ENCODE measurements around the gene GAB1. TPM values are rescaled to one million over a fixed set of nuclear protein-coding genes. Genes with fewer than 3 reads are reported as not detected.

The GAB1 gene
- total RNA-seq, 1 experiment from 2014 or later, result 29.4 TPM

DNA sequence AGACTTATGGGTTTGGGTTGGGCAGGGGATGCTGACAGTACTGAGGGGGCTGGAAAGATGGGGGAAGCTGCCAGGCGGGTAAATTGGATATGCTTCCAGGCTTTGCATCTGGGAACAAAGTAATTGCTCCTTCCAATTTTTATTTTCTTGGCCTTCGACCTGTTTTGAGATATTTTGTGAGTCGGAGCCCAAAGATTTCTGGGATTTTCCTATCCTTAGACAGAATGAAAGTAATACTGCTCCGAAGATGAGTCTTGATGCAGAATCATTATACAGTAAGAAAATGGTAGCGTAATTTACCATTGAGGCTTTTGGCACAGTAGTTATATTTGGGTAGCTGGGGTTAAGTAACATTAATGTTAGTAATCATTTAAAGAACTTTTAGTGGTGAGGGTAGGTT, 178.2 kb downstream of the GAB1 start:
- Histone ChIP-seq H3K27ac (no peak overlapping the region), H2AFZ (no peak overlapping the region), H3K4me1 (replicated peaks; ENCODE audit: insufficient read depth) (peaks cover 13% of the 10 kb centered on the region), H3K9me2 (ENCODE audit: insufficient read depth) (no peaks in the 10 kb centered on the region), H3K79me2 (ENCODE audit: low read depth) (peaks cover 55% of the 10 kb centered on the region), H3F3A (ENCODE audit: insufficient read depth, low read depth) (peaks cover 5% of the 10 kb centered on the region; the same call in 1 of the 2 replicates), H3K4me2 (peak overlapping the region; percentile 73), H3K36me3 (ENCODE audit: low read depth) (peaks cover 9% of the 10 kb centered on the region; the same call in 1 of the 2 replicates), H3K4me3 (peak overlapping the region; percentile 93), H3K9me3 (ENCODE audit: insufficient read depth, low read depth) (no peaks in the 10 kb centered on the region), H3K27me3 (ENCODE audit: insufficient read depth, low read depth) (no peaks in the 10 kb centered on the region), H4K20me1 (ENCODE audit: insufficient read depth) (peaks cover 28% of the 10 kb centered on the region)
- BruUV-seq (replicated peaks), result no TSS peak
- intact Hi-C loops (cut with micrococcal nuclease; ENCODE audit: unreplicated experiment), result no loop called here
- TF ChIP-seq, protein P1, sequence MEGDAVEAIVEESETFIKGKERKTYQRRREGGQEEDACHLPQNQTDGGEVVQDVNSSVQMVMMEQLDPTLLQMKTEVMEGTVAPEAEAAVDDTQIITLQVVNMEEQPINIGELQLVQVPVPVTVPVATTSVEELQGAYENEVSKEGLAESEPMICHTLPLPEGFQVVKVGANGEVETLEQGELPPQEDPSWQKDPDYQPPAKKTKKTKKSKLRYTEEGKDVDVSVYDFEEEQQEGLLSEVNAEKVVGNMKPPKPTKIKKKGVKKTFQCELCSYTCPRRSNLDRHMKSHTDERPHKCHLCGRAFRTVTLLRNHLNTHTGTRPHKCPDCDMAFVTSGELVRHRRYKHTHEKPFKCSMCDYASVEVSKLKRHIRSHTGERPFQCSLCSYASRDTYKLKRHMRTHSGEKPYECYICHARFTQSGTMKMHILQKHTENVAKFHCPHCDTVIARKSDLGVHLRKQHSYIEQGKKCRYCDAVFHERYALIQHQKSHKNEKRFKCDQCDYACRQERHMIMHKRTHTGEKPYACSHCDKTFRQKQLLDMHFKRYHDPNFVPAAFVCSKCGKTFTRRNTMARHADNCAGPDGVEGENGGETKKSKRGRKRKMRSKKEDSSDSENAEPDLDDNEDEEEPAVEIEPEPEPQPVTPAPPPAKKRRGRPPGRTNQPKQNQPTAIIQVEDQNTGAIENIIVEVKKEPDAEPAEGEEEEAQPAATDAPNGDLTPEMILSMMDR (conservative IDR thresholded peaks at IDR 0.05), result no peak
- no peak for TF ChIP-seq EZH2 (IDR thresholded peaks at IDR 0.05; ENCODE audit: low read depth)
- ChIA-PET POLR2A (ENCODE audit: unreplicated experiment) (no interaction called here), CTCF (no interaction called here)
- no peak for DNase-seq

DNA sequence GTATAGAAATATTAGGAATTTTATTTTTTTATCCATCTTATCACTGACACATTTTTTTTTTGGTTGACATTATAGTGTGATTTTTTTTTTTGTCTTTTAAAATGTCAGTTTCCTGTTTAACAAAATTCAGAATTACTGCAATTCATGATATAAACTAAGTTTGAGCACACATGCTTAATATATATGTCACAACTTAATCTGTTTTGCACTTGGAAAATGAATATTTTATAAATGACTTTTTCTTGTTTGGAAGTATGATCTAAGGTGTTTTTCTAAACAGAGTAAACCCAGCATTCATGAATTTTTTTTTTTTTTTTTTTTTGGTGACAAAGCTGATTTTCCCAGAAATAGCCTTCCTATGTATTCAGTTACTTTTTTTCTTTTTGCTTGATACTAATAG, 179.2 kb downstream of the GAB1 start:
- POLR2A ChIA-PET (ENCODE audit: unreplicated experiment), result no interaction called here
- H3K79me2 ChIP-seq (ENCODE audit: low read depth), result peaks cover 61% of the 10 kb centered on the region
- H3K9me2 ChIP-seq (ENCODE audit: insufficient read depth), result no peaks in the 10 kb centered on the region
- DNase-seq, result no peak
- peaks cover 28% of the 10 kb centered on the region for H4K20me1 ChIP-seq (ENCODE audit: insufficient read depth)
- no peaks in the 10 kb centered on the region for H3K9me3 ChIP-seq (ENCODE audit: insufficient read depth, low read depth)
- intact Hi-C loops (cut with micrococcal nuclease; ENCODE audit: unreplicated experiment), result no loop called here
- peak overlapping the region; percentile 93; the same call in 1 of the 2 replicates for H3K4me3 ChIP-seq
- BruUV-seq (replicated peaks), result no TSS peak
- H3K27ac ChIP-seq, result no peak overlapping the region
- no peak for TF ChIP-seq EZH2 (IDR thresholded peaks at IDR 0.05; ENCODE audit: low read depth)
- TF ChIP-seq, protein P1 (conservative IDR thresholded peaks at IDR 0.05), result no peak
- no peak overlapping the region for H2AFZ ChIP-seq
- CTCF ChIA-PET, result no interaction called here
- H3K27me3 ChIP-seq (ENCODE audit: insufficient read depth, low read depth), result no peaks in the 10 kb centered on the region
- H3K4me1 ChIP-seq (replicated peaks; ENCODE audit: insufficient read depth), result peaks cover 13% of the 10 kb centered on the region
- H3F3A ChIP-seq (ENCODE audit: insufficient read depth, low read depth), result peaks cover 5% of the 10 kb centered on the region; the same call in 1 of the 2 replicates
- H3K36me3 ChIP-seq (ENCODE audit: low read depth), result peaks cover 16% of the 10 kb centered on the region
- peak overlapping the region; percentile 73 for H3K4me2 ChIP-seq

DNA sequence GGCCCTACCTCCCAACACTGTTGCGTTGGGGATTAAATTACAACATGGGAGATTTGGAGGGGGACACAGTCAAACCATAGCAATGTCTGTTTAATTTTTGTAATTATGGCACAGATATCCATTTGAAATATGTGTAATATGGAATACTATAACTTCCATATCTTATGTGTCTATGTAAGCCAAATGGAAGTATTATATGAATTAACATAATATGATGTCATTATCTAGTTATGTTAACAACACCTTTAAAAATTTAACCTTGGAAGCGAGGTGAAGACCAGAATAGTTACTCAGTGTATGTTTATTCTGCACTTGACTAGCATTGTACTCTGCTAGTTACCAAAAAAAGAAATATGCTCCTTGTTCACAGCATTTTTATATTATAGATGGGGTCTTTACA, 181.1 kb downstream of the GAB1 start:
- POLR2A ChIA-PET (ENCODE audit: unreplicated experiment), result no interaction called here
- H4K20me1 ChIP-seq (ENCODE audit: insufficient read depth), result peaks cover 28% of the 10 kb centered on the region
- no TSS peak for BruUV-seq (replicated peaks)

More for the DNA sequence above, 181.1 kb downstream of the GAB1 start:
- TF ChIP-seq, protein P1 (conservative IDR thresholded peaks at IDR 0.05), result no peak
- no peak for TF ChIP-seq EZH2 (IDR thresholded peaks at IDR 0.05; ENCODE audit: low read depth)
- H3K27me3 ChIP-seq (ENCODE audit: insufficient read depth, low read depth), result no peaks in the 10 kb centered on the region
- H3K9me3 ChIP-seq (ENCODE audit: insufficient read depth, low read depth), result no peaks in the 10 kb centered on the region
- peaks cover 61% of the 10 kb centered on the region for H3K79me2 ChIP-seq (ENCODE audit: low read depth)
- H3K4me1 ChIP-seq (replicated peaks; ENCODE audit: insufficient read depth), result peaks cover 13% of the 10 kb centered on the region
- CTCF ChIA-PET, result no interaction called here
- H3K27ac ChIP-seq, result no peak overlapping the region
- intact Hi-C loops (cut with micrococcal nuclease; ENCODE audit: unreplicated experiment), result no loop called here
- no peak for DNase-seq
- H2AFZ ChIP-seq, result no peak overlapping the region
- peaks cover 19% of the 10 kb centered on the region for H3K36me3 ChIP-seq (ENCODE audit: low read depth)
- no peaks in the 10 kb centered on the region for H3K9me2 ChIP-seq (ENCODE audit: insufficient read depth)
- H3K4me3 ChIP-seq, result no peak overlapping the region
- no peak overlapping the region for H3K4me2 ChIP-seq
- peaks cover 5% of the 10 kb centered on the region; the same call in 1 of the 2 replicates for H3F3A ChIP-seq (ENCODE audit: insufficient read depth, low read depth)

Small RNA genes lying within 50 kb of the gene (microRNA-seq; reads per million reads assigned to microRNA genes)
- not detected for gene MIR3139 (ENCODE audit: borderline number of aligned reads, borderline replicate concordance)

Other genes starting within 250 kb of the GAB1 start
- gene USP38, start 152.0 kb upstream of the GAB1 start, total RNA-seq (2021), result 11.9 and 12.3 TPM in 2 replicates
- 34.4 and 40.5 TPM in 2 replicates for gene SMARCA5, start 176.8 kb downstream of the GAB1 start, total RNA-seq (2021)

Data from PC-9 (cell line).